BE2C (cell line): Measurements from ENCODE around the gene ATP5F1E.

Experiments used
- DNase-seq: peaks from one replicate; pipeline ENCODE4 v3.0.0-alpha.2; 2020
- H3K27me3 ChIP-seq: fragments of 250-450 bp; sonication (Bioruptor Pico); 2 replicates; pipeline ENCODE4 v1.5.1; 2020; ENCODE audit warnings: mild to moderate bottlenecking
- H3K36me3 ChIP-seq: fragments of 250-450 bp; sonication (Bioruptor Pico); 2 replicates; pipeline ENCODE4 v1.5.1; 2020; ENCODE audit warnings: mild to moderate bottlenecking
- H3K4me1 ChIP-seq: fragments of 250-450 bp; sonication (Bioruptor Pico); 2 replicates; pipeline ENCODE4 v1.5.1; 2020
- H3K4me3 ChIP-seq: 2 replicates; pipeline ENCODE4 v1.5.1; 2011; ENCODE audit warnings: low read depth, low read length
- H3K9me3 ChIP-seq: fragments of 250-450 bp; sonication (Bioruptor Pico); 2 replicates; pipeline ENCODE4 v1.5.1; 2020
- TF ChIP-seq, protein P1 (sequence below): IDR thresholded peaks from 2 replicates; pipeline ENCODE4 v1.5.1; 2012; ENCODE audit warnings: mild to moderate bottlenecking, low read depth, low read length

The ATP5F1E gene

GRCh38 chr20:58997141-58997770, 34.9 kb downstream of the ATP5F1E start:
- TF ChIP-seq, protein P1, sequence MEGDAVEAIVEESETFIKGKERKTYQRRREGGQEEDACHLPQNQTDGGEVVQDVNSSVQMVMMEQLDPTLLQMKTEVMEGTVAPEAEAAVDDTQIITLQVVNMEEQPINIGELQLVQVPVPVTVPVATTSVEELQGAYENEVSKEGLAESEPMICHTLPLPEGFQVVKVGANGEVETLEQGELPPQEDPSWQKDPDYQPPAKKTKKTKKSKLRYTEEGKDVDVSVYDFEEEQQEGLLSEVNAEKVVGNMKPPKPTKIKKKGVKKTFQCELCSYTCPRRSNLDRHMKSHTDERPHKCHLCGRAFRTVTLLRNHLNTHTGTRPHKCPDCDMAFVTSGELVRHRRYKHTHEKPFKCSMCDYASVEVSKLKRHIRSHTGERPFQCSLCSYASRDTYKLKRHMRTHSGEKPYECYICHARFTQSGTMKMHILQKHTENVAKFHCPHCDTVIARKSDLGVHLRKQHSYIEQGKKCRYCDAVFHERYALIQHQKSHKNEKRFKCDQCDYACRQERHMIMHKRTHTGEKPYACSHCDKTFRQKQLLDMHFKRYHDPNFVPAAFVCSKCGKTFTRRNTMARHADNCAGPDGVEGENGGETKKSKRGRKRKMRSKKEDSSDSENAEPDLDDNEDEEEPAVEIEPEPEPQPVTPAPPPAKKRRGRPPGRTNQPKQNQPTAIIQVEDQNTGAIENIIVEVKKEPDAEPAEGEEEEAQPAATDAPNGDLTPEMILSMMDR = no peak
- peaks cover 38% of the 10 kb centered on the region for H3K36me3 ChIP-seq
- no peak for DNase-seq
- H3K27me3 ChIP-seq = no peaks in the 10 kb centered on the region
- no peaks in the 10 kb centered on the region for H3K4me1 ChIP-seq
- H3K9me3 ChIP-seq = no peaks in the 10 kb centered on the region
- no peak overlapping the region for H3K4me3 ChIP-seq

GRCh38 chr20:58996226-58996611, 35.9 kb downstream of the ATP5F1E start:
- Histone ChIP-seq H3K4me3 (no peak overlapping the region), H3K4me1 (no peaks in the 10 kb centered on the region), H3K9me3 (no peaks in the 10 kb centered on the region), H3K27me3 (no peaks in the 10 kb centered on the region), H3K36me3 (peaks cover 49% of the 10 kb centered on the region)
- DNase-seq = no peak
- TF ChIP-seq, protein P1 = no peak

- DNase-seq = no peak
- no peaks in the 10 kb centered on the region for H3K9me3 ChIP-seq
- TF ChIP-seq, protein P1 = no peak
- H3K27me3 ChIP-seq = no peaks in the 10 kb centered on the region
- no peaks in the 10 kb centered on the region for H3K4me1 ChIP-seq
- no peak overlapping the region for H3K4me3 ChIP-seq
- H3K36me3 ChIP-seq = peaks cover 55% of the 10 kb centered on the region
Measured at GRCh38 chr20:58995461-58996225, 36.5 kb downstream of the ATP5F1E start.

GRCh38 chr20:58994390-58995159, 37.6 kb downstream of the ATP5F1E start:
- Histone ChIP-seq H3K4me1 (no peaks in the 10 kb centered on the region), H3K36me3 (peaks cover 64% of the 10 kb centered on the region), H3K9me3 (no peaks in the 10 kb centered on the region), H3K4me3 (no peak overlapping the region), H3K27me3 (no peaks in the 10 kb centered on the region)
- no peak for DNase-seq
- TF ChIP-seq, protein P1 = no peak

DNA sequence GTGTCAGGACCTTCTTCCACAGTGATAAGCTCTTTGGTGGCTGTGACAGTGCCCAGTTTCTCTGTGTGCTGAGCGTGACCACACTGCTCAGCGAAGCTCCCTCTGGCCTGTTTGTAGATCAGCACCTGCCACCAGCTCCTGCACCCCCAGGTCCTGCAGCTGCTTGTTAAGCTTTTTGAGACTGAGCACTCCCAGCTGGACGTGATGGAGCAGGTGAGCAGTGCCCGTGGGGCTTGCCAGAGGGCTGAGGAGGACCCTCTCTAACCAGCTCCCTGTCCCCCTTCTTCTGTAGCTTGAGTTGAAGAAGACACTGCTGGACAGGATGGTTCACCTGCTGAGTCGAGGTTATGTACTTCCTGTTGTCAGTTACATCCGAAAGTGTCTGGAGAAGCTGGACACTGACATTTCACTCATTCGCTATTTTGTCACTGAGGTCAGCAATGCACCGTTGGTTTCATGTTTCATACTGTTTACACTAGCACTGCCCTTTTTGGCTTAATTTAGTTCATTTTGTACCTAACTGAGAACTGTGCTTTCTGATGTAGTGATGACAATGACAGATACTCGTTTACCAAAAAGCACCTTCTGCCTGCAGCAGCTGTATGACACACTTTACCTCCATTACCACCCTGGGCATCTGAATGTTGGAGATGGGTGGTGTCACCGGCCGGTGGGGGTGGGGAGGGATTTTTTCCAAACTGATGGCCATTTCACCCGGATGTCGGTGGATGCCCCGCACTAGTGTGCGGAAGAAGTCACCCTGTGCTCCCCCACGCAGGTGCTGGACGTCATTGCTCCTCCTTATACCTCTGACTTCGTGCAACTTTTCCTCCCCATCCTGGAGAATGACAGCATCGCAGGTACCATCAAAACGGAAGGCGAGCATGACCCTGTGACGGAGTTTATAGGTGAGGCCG, 38.5 kb downstream of the ATP5F1E start:
- H3K9me3 ChIP-seq = no peaks in the 10 kb centered on the region
- DNase-seq = no peak
- H3K4me3 ChIP-seq = no peak overlapping the region
- H3K4me1 ChIP-seq = no peaks in the 10 kb centered on the region
- H3K36me3 ChIP-seq = peaks cover 74% of the 10 kb centered on the region
- TF ChIP-seq, protein P1 = no peak
- no peaks in the 10 kb centered on the region for H3K27me3 ChIP-seq
